K562 (cell line): ENCODE data around the gene TMPRSS9. TPM values are rescaled to one million over a fixed set of nuclear protein-coding genes. Genes with fewer than 3 reads are reported as not detected.

Experiments
- ATAC-seq: fragments of 200-7000 bp; cut with Tn5 transposase; 3 replicates; pipeline ENCODE4 v1.9.1; 2020; ENCODE audit warnings: moderate library complexity
- BruUV-seq: library from RNA; stranded (reverse); fragments of 400-500 nt; replicated peaks from 2 replicates; lab custom pipeline; 2021; lab: Mats Ljungman, UMichigan
- CTCF ChIA-PET: fragments of 300-600 bp; formaldehyde crosslinking; extraction: SDS; loops from one replicate; lab custom pipeline; 2021; ENCODE audit warnings: low intra/inter-chr PET ratio; lab: Yijun Ruan, JAX
- POLR2A ChIA-PET: fragments of 300-600, 350-650 bp; sonication (Branson Sonifier 250); formaldehyde crosslinking; extraction: SDS; loops from one replicate; lab custom pipeline; 2021; ENCODE audit warnings: antibody characterized with exemption, inconsistent platforms; lab: Yijun Ruan, JAX
- DNase-seq, 4 experiments: peaks; one replicate each; pipeline versions ENCODE4 v3.0.0 to v3.0.0-alpha.2; 2011 to 2018; ENCODE audit warnings: low spot score in 3 of 4, mixed read lengths in 3 of 4; ENCODE audit errors: extremely low read depth in 1 of 4
- FAIRE-seq: peaks from 2 replicates; lab custom pipeline; 2011; peaks lifted over from hg19 to GRCh38; lab: Jason Lieb, UNC
- H2AFZ ChIP-seq: 2 replicates; pipeline ENCODE4 v1.6.0; 2011; ENCODE audit warnings: low read depth, low read length, control low read depth, inconsistent platforms
- H3K27ac ChIP-seq: fragments of 200-600 bp; 3 replicates; pipeline ENCODE4 v1.8.0; 2011; ENCODE audit warnings: low read depth, mild to moderate bottlenecking, control low read depth, inconsistent platforms, low read length, moderate library complexity, mixed read lengths; ENCODE audit errors: extremely low read depth
- H3K27me3 ChIP-seq, 2 experiments: fragments of 300-600 bp in 1 of 2; 2 replicates in 1 of 2; 3 replicates in 1 of 2; pipeline versions ENCODE4 v1.6.0 to v1.8.0; 2011; ENCODE audit warnings: inconsistent platforms in 2 of 2, low read length in 2 of 2, mild to moderate bottlenecking in 1 of 2, mixed read lengths in 1 of 2, moderate library complexity in 1 of 2; ENCODE audit not compliant: control insufficient read depth in 2 of 2, insufficient read depth in 2 of 2
- H3K36me3 ChIP-seq: fragments of 300-600 bp; 3 replicates; pipeline ENCODE4 v1.8.0; 2011; ENCODE audit warnings: mild to moderate bottlenecking, low read length, inconsistent platforms; ENCODE audit not compliant: control insufficient read depth, insufficient read depth
- H3K4me1 ChIP-seq, 2 experiments: fragments of 200-600 bp in 1 of 2; replicated peaks in 1 of 2; 2 replicates in 1 of 2; 3 replicates in 1 of 2; pipeline versions ENCODE4 v1.5.1 to v1.8.0; 2011; ENCODE audit warnings: inconsistent platforms in 2 of 2, low read length in 2 of 2, mild to moderate bottlenecking in 1 of 2, mixed read lengths in 1 of 2, moderate library complexity in 1 of 2; ENCODE audit not compliant: control insufficient read depth in 2 of 2, insufficient read depth in 2 of 2
- H3K4me2 ChIP-seq: 2 replicates; pipeline ENCODE4 v1.6.1; 2011; ENCODE audit warnings: low read length, control low read depth, inconsistent platforms, mixed read lengths; ENCODE audit not compliant: insufficient read depth
- H3K4me3 ChIP-seq: fragments of 200-600 bp; sonication (generic), shearing (Covaris generic); 2 replicates; pipeline ENCODE4 v1.5.1; 2016; ENCODE audit warnings: control low read depth, inconsistent platforms
- H3K79me2 ChIP-seq: fragments of 200-600 bp; 3 replicates; pipeline ENCODE4 v1.8.0; 2011; ENCODE audit warnings: low read length, inconsistent platforms; ENCODE audit not compliant: control insufficient read depth, insufficient read depth
- H3K9ac ChIP-seq, 2 experiments: 2 replicates each; pipeline versions ENCODE4 v1.6.0 to v1.6.1; 2011; ENCODE audit warnings: low read depth in 2 of 2, low read length in 2 of 2, control low read depth in 1 of 2, inconsistent platforms in 1 of 2, mild to moderate bottlenecking in 1 of 2, mixed read lengths in 1 of 2; ENCODE audit not compliant: insufficient read depth in 1 of 2
- H3K9me1 ChIP-seq: one replicate; pipeline ENCODE4 v1.6.0; 2011; ENCODE audit warnings: inconsistent platforms, mild to moderate bottlenecking, low read length, moderate library complexity; ENCODE audit not compliant: control insufficient read depth, insufficient read depth
- H3K9me3 ChIP-seq: replicated peaks from 2 replicates; pipeline ENCODE4 v1.5.1; 2011; ENCODE audit warnings: low read depth, low read length, inconsistent platforms; ENCODE audit not compliant: control insufficient read depth, insufficient read depth
- H4K20me1 ChIP-seq: replicated peaks from 2 replicates; pipeline ENCODE4 v1.6.1; 2011; ENCODE audit warnings: low read length, inconsistent platforms, mixed read lengths; ENCODE audit not compliant: control insufficient read depth, insufficient read depth
- KAT8 ChIP-seq: fragments of 450-650 bp; IDR thresholded peaks from 2 replicates; pipeline ENCODE4 v1.6.1; 2016; ENCODE audit warnings: low read depth, mild to moderate bottlenecking
- MAFG ChIP-seq: fragments of 450-650 bp; conservative IDR thresholded peaks from 2 replicates; pipeline ENCODE4 v1.6.1; 2016; ENCODE audit warnings: missing genetic modification characterization, missing compliant biosample characterization
- POLR2G ChIP-seq: fragments of 200-400 bp; formaldehyde crosslinking; IDR thresholded peaks from 2 replicates; pipeline ENCODE4 v1.6.1; 2017; ENCODE audit warnings: low read depth, mild to moderate bottlenecking, antibody characterized with exemption, low read length, moderate library complexity
- SMARCA5 ChIP-seq: fragments of 450-650 bp; IDR thresholded peaks from 2 replicates; pipeline ENCODE4 v1.6.1; 2016
- WGBS: fragments of 100-300 bp; shearing (Covaris generic); methylation state at CpG from one replicate; pipeline ENCODE4 v1.1.6; 2016; ENCODE audit warnings: low coverage, mixed read lengths; ENCODE audit not compliant: insufficient coverage; ENCODE audit errors: missing lambda C conversion rate; 5-methylcytosine and 5-hydroxymethylcytosine counted together
- in situ Hi-C: fragments of 300-500 bp; cut with MboI; formaldehyde crosslinking; loops from 4 replicates; pipeline ENCODE4 v1.15.0; 2018; ENCODE audit warnings: inconsistent platforms, mixed read lengths
- intact Hi-C: fragments of 100-400 bp; cut with micrococcal nuclease; formaldehyde crosslinking; loops from 2 replicates; pipeline ENCODE4 v1.14.2; 2022
- polyA plus RNA-seq, 8 experiments: library from polyadenylated mRNA; depleted of rRNA in 4 of 8; stranded (reverse) in 5 of 8; unstranded in 3 of 8; fragments of >200 nt; fragmentation: Nextera tagmentation in 2 of 8; fragmentation: Illumina TruSeq in 1 of 8; extraction: Ambion mirVana in 2 of 8; extraction: Trizol in 1 of 8; gene quantifications; 2 replicates each; pipeline versions ENCODE4 v1.2.1 to v1.2.3, GENCODE V29; 2011 to 2014; ENCODE audit warnings: inconsistent platforms in 1 of 8, missing spikeins in 1 of 8
- total RNA-seq, 7 experiments: library from RNA; depleted of rRNA in 6 of 7; stranded (reverse); fragments of >200 nt in 6 of 7; fragmentation: Illumina TruSeq in 2 of 7; extraction: Trizol in 2 of 7; gene quantifications; 2 replicates each; pipeline versions ENCODE4 v1.2.1 to v1.2.3, GENCODE V29; 2011 to 2021; ENCODE audit warnings: low replicate concordance in 1 of 7
- TF ChIP-seq, protein P1 (sequence below): fragments of 250-450 bp; sonication (Bioruptor Pico); IDR thresholded peaks from 2 replicates; pipeline ENCODE4 v1.5.0; 2022; ENCODE audit warnings: mild to moderate bottlenecking

The TMPRSS9 gene
- total and polyA plus RNA-seq, 9 of the 15 experiments (the other 6 are each of a cell fraction or from before 2014, with no cell fraction given), result 0.01 to 0.03 TPM; not detected in 7

DNA sequence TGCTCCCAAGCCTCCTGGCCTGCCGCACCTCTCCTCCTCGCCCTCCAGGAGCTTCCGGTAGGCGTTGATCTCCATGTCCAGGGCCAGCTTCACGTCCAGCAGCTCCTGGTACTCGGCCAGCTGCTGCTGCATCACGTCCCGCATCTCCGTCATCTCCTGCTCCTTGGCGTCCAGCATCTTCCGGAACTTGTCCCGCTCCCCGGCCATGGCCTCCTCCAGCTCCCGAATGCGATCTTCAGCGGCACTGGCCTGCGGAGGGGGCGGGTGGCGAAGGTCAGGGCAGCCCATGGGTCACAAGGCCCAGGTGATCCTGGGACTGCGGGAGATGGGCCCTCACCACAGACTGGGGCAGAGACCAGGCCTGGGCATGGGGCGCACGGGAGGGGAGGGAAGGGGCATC lies 74.2 kb downstream of the TMPRSS9 start:
- H3K27me3 ChIP-seq, result no peaks in the 10 kb centered on the region
- intact Hi-C loops, result no loop called here
- no peaks in the 10 kb centered on the region for H4K20me1 ChIP-seq
- H3K27ac ChIP-seq, result no peak overlapping the region
- no peak overlapping the region for H3K4me2 ChIP-seq
- no peak for FAIRE-seq
- POLR2A ChIA-PET, result interaction anchor here (0.6 to 1.4 kb wide), 4 partner anchors 10 to 1318 kb away, joined by 3 to 4 read pairs (median 3); no protein-coding TSS in a partner anchor
- no peak overlapping the region for H3K4me3 ChIP-seq
- no peak for ATAC-seq
- no peak overlapping the region for H3K9ac ChIP-seq
- no peak for DNase-seq
- CTCF ChIA-PET, result no interaction called here
- no peaks in the 10 kb centered on the region for H3K9me3 ChIP-seq
- 96% methylated on average over 12 of the region's 22 CpGs for WGBS
- TF ChIP-seq, protein P1, sequence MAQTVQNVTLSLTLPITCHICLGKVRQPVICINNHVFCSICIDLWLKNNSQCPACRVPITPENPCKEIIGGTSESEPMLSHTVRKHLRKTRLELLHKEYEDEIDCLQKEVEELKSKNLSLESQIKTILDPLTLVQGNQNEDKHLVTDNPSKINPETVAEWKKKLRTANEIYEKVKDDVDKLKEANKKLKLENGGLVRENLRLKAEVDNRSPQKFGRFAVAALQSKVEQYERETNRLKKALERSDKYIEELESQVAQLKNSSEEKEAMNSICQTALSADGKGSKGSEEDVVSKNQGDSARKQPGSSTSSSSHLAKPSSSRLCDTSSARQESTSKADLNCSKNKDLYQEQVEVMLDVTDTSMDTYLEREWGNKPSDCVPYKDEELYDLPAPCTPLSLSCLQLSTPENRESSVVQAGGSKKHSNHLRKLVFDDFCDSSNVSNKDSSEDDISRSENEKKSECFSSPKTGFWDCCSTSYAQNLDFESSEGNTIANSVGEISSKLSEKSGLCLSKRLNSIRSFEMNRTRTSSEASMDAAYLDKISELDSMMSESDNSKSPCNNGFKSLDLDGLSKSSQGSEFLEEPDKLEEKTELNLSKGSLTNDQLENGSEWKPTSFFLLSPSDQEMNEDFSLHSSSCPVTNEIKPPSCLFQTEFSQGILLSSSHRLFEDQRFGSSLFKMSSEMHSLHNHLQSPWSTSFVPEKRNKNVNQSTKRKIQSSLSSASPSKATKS, result no peak
- no peak for TF ChIP-seq SMARCA5
- no peak for TF ChIP-seq MAFG (tag)
- no peak for TF ChIP-seq KAT8
- peak; percentile 39; the same call in 1 of the 2 replicates for TF ChIP-seq POLR2G
- peaks cover 83% of the 10 kb centered on the region; the same call in 2 of the 3 replicates for H3K36me3 ChIP-seq
- in situ Hi-C loops, result no loop called here
- TSS peak; percentile 65 for BruUV-seq
- H3K9me1 ChIP-seq, result no peaks in the 10 kb centered on the region
- H2AFZ ChIP-seq, result no peak overlapping the region
- H3K4me1 ChIP-seq, result peaks cover 0 to 32% of the 10 kb centered on the region in 2 experiments; a peak in 1 of 5 replicates
- H3K79me2 ChIP-seq, result no peaks in the 10 kb centered on the region; the same call in 1 of the 3 replicates
